ENCODE results near the gene ST6GAL1.
"Not testable (repeated sequence)": the region's sequence is repeated elsewhere in the genome, so short reads cannot be mapped to it uniquely, and the experiment has no call there.

The ST6GAL1 gene

DNA sequence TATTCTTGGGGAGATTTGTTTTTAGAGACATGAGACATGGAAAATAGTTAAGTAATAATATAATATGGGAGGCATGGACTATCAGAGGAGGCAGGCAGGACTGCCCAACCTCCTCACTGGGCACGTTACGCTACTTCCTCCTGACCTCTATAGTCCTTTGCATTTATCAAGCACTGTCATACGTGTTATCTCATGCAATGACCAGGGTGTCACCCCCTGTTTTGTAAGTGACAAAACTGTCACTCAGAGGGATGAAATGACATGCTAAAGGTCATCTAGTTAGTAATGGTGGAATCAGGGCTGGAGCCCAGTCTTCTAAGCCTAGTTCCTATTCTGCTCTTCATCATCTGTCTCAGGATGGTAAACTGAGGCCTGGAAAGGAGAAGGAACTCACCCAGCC lies 66.7 kb downstream of the ST6GAL1 start:
- no peak for DNase-seq

DNA sequence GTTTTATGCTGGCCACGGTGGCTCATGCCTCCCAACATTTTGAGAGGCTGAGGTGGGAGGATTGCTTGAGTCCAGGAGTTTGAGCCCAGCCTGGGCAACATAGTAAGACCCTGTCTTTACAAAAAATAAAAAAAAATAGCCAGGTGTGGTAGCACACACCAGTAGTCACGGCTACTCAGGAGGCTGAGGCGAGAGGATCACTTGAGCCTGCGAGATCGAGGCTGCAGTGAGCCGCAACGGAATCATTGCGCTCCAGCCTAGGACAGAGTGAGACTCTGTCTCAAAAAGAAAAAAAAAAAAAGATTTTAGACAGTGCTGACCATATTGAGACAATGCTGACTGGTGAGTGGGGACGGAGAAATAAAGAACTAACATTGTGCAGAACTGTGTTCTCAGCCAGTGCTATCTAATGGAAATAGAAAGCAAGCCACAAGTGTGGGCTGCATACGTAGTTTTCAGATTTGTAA lies 67.2 kb downstream of the ST6GAL1 start:
- DNase-seq: no peak

DNA sequence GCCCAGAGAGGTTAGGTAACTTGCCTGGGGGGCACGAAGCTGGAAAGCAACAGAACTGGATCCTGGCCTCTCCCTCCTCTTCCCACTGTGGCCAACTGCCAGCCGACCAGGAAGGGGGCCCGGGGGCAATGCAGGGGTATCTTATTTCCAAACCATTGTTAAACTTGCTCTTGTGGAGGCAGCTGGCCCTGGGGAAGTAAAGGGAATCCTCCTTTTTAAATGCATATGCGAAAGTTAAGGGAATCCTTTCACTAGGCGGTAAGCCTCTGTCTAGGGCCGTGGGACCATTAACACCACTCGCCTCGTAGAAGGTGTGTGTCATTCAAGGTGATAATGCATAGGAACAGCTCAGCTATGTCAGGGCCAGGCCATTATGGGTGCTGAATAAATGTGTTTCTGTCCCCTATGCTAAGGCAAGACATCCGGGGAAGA lies 68.6 kb downstream of the ST6GAL1 start:
- no peak for DNase-seq

DNA sequence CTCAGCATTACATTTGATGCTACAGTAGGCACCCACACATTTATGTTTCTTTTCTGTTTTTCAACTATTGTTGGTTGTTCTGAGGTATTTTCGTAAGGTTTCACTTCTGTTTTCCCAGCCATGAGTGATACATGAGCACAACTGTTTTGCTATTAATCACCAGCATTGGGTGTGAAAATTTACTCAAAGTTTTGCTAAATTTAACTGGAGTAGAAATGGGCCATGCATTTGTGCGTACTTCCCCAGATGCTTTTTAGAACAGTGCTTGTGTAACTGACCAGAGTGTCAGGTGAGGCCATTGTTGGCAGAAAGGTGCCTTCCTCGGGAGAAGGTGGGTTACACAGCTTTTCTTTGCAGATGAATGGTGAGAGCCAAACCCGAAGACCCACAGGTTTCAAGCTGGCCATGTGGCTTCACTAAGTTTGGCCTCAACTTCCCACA lies 70.4 kb downstream of the ST6GAL1 start:
- DNase-seq: peak; percentile 87

DNA sequence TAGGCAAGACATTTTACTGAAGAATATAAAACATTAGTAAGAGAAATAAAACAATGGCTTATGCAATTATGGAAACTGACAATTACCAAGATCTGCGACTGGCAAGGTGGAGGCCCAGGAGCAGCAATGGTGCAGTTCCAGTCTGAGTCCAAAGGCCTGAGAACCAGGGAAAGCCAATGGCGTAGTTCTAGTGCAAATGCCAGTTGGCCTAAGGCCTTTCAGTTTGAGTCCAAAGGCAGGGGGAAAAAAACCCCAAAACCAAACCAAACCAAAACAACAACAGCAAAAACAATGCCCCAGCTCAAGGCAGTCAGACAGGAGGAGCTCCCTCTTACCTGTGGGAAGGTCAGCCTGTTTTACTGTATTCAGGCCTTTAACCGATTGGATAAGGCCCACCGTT lies 72.6 kb downstream of the ST6GAL1 start:
- DNase-seq: peak; percentile 54

DNA sequence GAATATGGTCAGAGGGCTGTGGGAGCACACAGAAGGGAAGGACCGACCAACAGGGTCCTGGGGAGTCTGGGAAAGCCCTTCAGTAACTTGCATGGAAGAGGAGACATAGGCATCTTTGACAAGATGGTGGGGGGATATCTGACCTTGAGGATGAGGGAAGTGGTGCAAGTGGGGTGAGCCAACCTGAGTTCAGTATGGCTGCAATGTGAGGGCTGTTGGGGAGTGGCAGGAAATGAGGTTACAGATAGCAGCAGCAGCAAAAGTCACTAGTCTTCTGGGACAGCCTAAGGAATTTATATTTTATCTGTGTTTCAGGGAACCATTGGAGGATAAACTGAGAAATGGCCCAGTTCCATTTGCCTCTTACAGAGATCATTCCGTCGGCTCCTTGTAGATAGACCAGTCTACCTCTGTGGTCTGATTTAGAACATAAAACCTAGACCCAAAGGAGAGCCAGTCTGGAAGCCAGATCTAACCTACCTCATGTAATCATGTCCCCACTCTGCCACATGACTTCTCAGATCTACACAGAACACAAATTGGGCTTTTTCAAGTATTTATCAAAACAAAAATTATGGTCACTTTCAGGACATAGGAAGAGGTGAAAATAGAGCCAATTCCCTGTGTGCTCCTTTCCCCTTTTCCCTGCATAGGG lies 75.6 kb downstream of the ST6GAL1 start:
- DNase-seq: peak; percentile 48

DNA sequence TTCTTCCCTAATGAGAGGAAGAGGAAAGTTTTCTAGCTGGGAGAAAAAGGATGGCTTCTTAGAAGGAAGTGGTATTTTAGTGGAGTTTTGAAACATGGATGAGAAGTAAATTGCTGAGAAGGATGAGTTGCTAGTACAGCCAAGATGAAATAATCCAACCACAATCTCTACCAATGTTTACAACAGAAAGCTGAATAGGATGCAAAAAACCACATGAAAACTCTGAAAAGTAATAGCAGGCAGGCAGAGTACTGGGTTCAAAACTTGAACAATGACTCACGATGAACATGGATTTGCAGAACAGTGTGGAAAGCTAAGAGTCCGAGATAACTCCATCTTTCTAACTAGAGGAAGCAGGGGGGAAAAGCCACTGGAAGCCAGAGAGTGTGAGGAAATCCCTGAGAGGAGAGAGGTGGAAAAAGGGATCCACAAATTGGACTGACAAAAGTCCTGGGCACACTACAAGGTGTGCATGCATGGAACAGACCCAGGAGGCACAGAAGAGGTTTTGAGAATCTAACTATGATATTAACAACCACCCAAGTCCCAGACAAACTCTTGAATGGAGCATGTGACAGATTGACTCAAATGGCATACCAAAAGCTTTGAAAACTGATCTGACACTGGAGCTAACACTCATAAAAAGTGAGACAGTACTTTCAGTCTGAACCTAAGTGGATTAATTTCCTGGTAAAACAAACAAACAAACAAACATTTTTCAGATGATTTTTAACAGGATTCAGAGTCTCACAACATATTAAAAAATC lies 76.7 kb downstream of the ST6GAL1 start:
- DNase-seq: peak; percentile 75

DNA sequence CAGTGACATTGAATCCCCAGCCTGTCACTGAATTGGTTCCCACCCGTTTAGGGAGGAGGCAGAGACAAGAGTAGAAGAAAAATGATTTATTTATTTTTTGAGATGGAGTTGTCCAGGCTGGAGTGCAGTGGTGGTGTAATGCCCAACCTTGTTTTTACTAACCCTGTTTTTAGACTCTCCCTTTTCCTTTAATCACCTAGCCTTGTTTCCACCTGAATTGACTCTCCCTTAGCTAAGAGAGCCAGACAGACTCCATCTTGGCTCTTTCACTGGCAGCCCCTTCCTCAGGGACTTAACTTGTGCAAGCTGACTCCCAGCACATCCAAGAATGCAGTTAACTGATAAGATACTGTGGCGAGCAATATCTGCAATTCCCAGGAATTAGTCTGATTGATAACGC lies 80.1 kb downstream of the ST6GAL1 start:
- not testable (repeated sequence) for DNase-seq

DNA sequence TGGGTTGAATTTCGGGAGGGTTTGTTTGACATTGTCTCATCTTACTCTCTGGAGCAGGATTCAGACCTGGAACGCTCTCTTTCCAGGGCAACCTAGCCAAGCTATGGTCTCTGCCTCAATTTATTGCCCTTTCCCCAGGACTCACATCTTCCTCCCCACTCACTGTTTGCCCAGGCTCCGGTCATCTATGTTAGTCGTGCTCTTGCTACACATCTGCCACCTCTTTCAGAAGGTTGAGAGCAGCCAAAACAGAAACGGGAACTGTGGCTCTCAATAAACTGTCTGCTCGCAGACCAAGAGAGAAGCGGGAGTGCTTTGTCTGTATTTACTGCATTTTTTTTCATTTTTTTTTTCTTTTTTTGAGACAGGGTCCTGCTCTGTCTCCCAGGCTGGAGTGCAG lies 81.6 kb downstream of the ST6GAL1 start:
- DNase-seq: no peak

DNA sequence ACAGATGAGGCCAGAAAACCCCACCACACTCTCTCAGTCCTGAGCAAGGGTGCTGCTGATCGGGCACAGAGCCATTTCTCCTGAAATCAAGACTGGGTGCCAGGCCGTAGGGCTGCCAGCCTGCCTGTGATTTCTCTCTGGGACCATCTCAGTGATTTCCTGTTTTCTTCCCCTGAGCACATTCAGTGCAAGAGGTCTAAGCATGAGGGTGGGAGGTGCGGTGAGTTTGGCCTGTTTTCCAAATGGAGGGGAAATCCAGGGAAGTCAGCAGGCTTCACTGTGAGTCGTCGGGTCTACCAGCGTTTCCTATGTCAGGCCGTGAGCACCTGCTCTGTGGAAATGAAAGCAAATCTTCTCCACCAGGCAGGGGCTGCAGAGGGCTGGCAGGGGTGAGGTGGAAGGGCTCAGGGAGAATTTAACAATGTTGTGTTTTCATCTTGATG lies 82.3 kb downstream of the ST6GAL1 start:
- no peak for DNase-seq

DNA sequence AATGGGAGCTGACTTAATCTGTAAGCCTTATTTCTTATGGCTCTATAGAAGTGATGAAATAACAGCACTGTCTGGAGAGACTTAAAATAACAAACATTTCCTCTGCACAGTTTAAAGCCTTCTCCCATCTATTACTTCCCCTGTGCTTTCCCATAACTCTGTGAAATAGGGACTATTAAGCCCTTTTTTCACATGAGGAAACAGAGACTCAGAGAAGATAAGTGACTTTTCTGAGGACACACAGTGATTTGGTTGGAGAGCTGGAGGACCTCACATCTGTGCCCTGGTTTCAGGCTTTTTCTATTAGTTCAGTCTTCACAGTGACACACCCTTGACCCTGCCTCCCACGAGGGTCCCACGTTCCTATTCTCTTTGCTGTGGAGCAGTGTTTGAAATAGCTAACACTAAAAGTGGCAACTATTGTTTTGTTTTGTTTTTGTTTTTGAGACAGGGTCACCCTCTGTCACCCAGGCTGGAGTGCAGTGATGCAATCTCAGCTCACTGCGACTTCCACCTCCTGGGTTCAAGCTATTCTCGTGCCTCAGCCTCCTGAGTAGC lies 82.9 kb downstream of the ST6GAL1 start:
- DNase-seq: no peak

DNA sequence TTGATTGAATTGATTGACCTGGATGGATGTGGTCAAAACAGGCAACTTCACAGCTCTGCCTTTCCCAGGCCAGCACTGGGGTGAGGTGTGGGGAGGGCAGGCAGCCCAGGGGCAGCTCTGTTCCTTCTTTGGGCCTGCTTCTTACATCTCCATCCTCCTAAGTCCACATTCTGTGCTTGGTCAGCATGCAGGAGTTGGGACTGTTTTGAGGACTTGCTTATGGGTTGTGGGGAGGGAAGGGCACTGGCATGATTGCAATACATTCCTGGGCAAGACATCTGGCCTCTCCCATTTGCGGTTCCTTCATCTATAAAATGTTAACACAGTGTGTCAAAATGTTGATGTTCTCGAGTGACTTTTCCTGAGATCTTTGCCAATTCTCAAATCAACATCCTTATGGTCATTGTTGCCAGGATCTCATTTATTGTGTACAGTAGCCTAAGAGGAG lies 84.1 kb downstream of the ST6GAL1 start:
- DNase-seq: no peak

DNA sequence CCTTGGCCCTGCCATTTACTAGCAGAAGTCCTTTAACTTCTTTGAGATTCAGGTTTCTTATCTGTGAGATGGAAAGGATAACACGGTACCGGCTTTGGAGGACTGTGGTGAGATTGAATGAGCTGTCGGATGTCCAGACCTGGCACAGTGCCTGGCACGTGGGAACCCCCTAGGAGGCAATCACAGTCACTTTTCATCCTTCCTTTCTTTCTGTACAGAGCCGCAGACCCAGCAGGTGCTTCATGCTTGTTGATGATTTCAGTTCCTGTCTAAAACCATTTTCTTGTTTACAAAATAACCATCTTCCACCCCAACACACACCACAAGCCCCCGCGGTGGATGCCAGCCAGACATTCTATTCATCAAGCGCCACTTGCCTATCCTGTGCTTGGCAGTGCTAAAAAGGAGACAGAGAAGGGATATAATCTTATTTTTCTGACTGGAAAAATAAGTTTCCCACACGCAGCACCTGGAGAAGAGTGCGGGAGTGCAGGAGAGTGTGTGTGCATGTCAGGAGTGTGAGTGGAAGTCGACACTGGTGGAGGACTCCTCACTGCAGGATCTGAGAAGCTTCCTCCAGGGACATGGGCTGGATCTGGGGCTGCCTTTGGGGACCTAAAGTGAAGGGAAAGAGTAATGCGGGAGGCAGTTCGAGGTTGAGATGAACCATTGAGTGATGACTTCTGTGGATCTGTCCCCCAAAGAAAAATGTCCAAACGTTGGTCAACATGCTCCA lies 85.7 kb downstream of the ST6GAL1 start:
- DNase-seq: no peak

DNA sequence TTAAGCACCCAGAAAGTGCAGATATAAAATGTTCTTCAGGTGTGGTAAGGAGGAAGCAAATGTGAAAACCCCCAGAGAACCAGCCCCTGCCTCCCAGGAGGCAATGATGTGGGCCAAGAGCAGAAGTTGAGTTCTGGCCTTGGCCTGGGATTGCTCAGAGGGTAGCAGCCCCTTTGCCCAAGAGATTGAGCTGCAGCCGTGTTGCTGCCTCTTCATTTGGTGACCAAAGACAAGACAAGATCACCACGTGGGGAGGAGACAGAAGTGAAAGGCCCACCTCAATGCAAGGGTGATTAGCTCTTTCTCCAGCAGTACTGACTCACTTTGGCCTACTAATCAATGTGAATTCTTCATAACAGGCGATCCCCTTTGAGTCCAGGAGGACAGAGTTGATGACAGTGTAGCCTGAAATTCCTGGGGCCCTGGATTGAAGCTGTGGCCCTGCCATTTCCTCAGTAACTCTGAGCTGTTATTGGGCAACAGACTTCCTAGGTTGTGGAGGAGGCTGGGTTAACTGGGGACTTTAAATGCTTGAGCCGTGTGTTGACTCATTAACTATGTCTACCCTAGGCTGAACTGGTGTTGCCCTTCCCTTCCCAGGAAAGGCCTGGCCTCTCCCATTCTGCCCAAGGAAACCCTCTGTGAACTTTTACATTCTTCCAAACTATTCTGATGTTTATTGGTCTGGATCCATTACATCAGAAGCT lies 86.5 kb downstream of the ST6GAL1 start:
- DNase-seq: no peak

DNA sequence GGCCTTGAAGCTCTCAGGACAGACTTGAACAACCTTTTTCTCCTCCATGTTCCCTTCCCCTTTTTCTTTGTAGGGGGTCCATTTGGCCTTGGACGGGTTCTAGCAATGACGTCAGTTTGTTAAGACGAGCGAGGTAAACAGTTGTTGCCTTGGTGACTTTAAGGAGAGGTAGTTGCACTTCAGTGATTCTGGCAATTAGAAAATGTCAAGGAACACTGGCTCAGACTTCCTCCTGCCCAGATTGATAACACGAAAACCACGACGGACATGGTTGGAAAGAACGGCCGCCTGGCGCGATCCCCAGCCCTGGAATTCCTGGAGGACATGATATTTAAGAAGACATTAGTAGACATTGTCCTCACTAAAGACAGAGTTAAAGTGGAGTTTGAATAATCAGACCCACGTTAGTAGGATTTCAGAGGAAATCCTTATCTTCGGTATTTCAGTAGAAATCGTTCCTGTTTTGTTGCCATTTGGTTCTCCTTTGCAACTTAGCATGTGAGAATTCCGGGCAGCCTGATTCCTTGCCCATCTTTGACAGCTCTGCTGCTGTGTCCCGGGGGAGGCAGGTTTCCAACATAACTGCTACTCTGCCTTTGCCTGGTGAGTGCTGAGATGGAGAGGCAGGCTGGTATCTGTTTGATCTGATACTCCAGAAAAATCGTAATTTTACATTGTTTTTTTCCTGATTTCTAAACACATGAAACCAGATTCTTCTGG lies 87.3 kb downstream of the ST6GAL1 start:
- DNase-seq: no peak

DNA sequence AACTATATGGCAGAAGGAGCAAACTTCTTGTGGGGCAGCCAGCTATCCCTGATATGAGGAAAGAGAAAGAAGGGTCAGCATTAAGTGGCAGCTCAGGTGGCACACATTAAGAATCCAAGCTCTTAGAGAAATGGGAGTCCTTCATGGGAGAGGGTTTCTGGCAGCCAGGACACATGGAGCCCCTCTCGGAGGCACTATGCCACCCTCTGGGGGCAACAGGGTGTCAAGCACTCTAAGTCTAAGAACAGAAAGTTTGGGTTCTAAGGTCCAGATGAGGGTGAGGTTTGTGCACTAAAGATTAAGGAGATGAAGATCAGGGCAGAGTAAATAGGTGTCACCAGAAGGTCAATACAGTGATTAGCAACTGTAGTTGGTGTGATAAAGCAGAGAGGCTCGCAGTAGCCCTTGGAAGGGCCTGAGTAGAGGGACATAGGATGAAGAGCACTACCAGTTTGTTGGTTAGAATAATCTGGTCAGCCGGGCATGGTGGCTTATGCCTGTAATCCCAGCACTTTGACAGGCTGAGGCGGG lies 89.3 kb downstream of the ST6GAL1 start:
- no peak for DNase-seq

DNA sequence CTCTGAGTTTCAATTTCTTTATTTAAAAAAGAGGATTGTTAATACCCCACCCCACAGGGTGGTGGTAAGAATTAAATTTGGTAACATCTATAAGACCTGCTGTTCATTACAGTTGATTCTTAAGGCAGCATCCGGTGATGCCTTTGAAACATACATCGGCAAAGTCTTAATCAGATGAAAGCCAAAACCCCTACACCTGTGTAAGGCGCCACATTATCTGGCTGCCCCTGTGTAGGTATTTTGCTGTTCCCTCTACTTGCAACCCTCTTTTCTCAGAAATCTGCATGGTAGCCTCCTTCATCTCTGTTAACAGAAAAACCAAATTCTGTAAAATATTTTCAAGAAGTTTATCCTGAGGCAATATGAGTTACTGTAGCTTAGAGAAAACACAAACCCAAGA lies 90.0 kb downstream of the ST6GAL1 start:
- DNase-seq: no peak

DNA sequence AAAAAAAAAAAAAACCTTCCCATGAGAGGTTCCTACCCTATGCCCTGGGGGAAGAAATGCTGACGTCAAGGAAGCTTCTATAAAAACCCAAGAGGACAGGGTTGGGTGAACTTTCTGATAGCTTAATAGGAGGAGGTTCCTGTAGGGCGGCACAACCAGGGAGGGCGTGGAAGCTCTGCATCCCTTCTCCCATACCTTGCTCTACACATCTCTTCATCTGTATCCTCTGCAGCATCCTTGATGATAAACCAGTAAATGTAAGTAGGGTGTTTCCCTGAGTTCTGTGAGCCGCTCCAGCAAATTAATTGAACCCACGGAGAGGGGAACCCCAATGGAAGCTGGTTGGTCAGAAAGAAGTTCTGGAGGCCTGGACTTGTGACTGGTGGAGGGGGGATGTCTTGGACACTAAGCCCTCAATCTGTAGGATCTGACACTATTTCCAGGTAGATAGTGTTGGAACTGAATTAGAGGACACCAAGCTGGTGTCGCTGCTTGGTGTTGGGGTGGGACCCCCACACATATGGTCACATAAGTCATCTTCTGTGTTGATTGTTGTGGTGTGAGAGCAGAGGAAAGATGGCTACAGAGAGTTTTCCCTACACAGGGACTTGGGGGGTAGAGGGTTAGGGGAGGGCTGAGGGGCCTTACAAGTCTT lies 91.5 kb downstream of the ST6GAL1 start:
- DNase-seq: no peak

DNA sequence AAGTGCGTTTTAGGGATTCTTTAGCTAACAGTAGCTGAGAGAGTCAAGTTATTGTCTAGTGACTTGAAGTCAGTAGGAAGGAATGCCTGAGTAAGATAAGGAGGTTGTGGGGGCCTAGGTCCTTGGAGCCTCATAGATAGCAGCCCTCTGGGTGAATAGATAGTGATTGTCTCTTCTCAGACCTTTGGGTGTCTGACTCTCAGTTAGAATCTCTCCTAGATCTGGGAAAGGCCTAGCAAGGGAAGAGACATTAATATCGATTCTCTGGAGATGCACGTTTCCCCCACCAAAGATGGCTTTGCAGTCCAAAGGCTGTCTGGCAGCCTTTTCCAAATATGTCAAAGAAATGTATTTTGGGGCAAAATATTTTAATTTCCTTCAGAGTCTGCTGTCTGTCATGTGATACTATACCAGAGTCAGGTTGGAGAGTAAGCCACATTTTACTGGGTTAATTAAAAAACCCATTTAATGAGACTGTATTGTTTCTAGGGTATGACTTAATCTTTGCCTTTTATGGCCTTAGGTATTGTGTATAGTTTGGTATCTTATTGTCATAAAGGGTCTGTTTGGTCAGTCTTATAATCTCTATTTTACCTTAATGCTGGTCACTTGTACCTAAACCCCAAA lies 92.2 kb downstream of the ST6GAL1 start:
- DNase-seq: no peak

DNA sequence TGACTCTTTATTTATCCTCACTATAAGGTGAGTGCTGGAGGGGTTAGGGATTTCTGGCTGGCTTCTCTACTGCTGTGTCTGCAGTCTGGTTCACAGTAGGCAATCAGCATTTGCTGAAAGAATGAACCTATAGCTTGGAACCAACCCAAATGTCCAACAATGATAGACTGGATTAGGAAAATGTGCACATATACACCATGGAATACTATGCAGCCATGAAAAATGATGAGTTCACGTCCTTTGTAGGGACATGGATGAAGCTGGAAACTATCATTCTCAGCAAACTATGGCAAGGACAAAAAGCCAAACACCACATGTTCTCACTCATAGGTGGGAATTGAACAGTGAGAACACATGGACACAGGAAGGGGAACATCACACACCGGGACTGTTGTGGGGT lies 93.0 kb downstream of the ST6GAL1 start:
- not testable (repeated sequence) for DNase-seq
